ENCODE results near the gene SNRPB2. TPM values are rescaled to one million over a fixed set of nuclear protein-coding genes. Genes with fewer than 3 reads are reported as not detected.

Gene SNRPB2
- total and polyA plus RNA-seq, 9 of the 15 experiments (the other 6 are each of a cell fraction or from before 2014, with no cell fraction given): 40.0 to 131 (median 89.4) TPM

GRCh38 chr20:16703570-16703969 is 26.3 kb upstream of the SNRPB2 start:
- H3K9me1 ChIP-seq (ENCODE audit: control insufficient read depth, insufficient read depth, low read length): no peaks in the 10 kb centered on the region
- H4K20me1 ChIP-seq (replicated peaks; ENCODE audit: control insufficient read depth, insufficient read depth, low read length): no peaks in the 10 kb centered on the region
- DNase-seq (ENCODE audit: extremely low read depth in 1 of 4, low spot score in 3 of 4): no peak
- H3K9me3 ChIP-seq (replicated peaks; ENCODE audit: control insufficient read depth, insufficient read depth, low read depth, low read length): no peaks in the 10 kb centered on the region
- H3K79me2 ChIP-seq (ENCODE audit: control insufficient read depth, insufficient read depth, low read length): no peaks in the 10 kb centered on the region
- no TSS peak for BruUV-seq (replicated peaks)
- intact Hi-C loops (cut with micrococcal nuclease) (no loop called here), in situ Hi-C loops (cut with MboI) (no loop called here)
- 2% methylated on average over 4 of the region's 4 CpGs for WGBS (ENCODE audit: insufficient coverage, low coverage, missing lambda C conversion rate)
- H3K4me3 ChIP-seq: no peak overlapping the region
- no peak overlapping the region for H3K4me2 ChIP-seq (ENCODE audit: insufficient read depth, low read length)
- POLR2A ChIA-PET: no interaction called here
- CTCF ChIA-PET (ENCODE audit: low intra/inter-chr PET ratio): no interaction called here
- H3K36me3 ChIP-seq (ENCODE audit: control insufficient read depth, insufficient read depth, low read length): no peaks in the 10 kb centered on the region
- H3K27ac ChIP-seq (ENCODE audit: extremely low read depth, low read depth, low read length): no peak overlapping the region
- H3K9ac ChIP-seq (ENCODE audit: insufficient read depth in 1 of 2, low read depth in 2 of 2, low read length in 2 of 2): no peak overlapping the region
- FAIRE-seq: no peak
- no peaks in the 10 kb centered on the region for H3K4me1 ChIP-seq (replicated peaks in 1 of 2; ENCODE audit: control insufficient read depth in 2 of 2, insufficient read depth in 2 of 2, low read length in 2 of 2)
- H2AFZ ChIP-seq (ENCODE audit: low read depth, low read length): no peak overlapping the region
- H3K27me3 ChIP-seq (ENCODE audit: control insufficient read depth in 2 of 2, insufficient read depth in 2 of 2, low read length in 2 of 2): no peaks in the 10 kb centered on the region
- ATAC-seq: no peak
- TF ChIP-seq RNF219 (CRISPR knock-in tag; IDR thresholded peaks at IDR 0.05) (no peak), ZNF445 (CRISPR knock-in tag; IDR thresholded peaks at IDR 0.05; ENCODE audit: low read depth) (no peak), HNRNPH1 (optimal IDR thresholded peaks at IDR 0.05; ENCODE audit: low read depth, low read length) (no peak), ATF2 (CRISPR knock-in tag; IDR thresholded peaks at IDR 0.05) (no peak), MTF1 (CRISPR knock-in tag; IDR thresholded peaks at IDR 0.05; ENCODE audit: borderline replicate concordance) (no peak), RBBP5 (IDR thresholded peaks at IDR 0.05; ENCODE audit: borderline replicate concordance, insufficient read depth, low read length, poor library complexity, severe bottlenecking) (no peak), MITF (IDR thresholded peaks at IDR 0.05) (no peak), TSHZ1 (CRISPR knock-in tag; IDR thresholded peaks at IDR 0.05) (no peak), ZNF699 (CRISPR knock-in tag; IDR thresholded peaks at IDR 0.05; ENCODE audit: insufficient replicate concordance) (no peak), ZSCAN32 (CRISPR knock-in tag; IDR thresholded peaks at IDR 0.05) (no peak), SRF (CRISPR knock-in tag; IDR thresholded peaks at IDR 0.05) (no peak), DACH1 (IDR thresholded peaks at IDR 0.05; ENCODE audit: partially characterized antibody) (no peak), TRIM24 (IDR thresholded peaks at IDR 0.05) (no peak)

All from K562 (cell line).